Naive thymus-derived CD4-positive, alpha-beta T cell (primary cell): ENCODE results near the gene STX1A. TPM values are rescaled to one million over a fixed set of nuclear protein-coding genes. Genes with fewer than 3 reads are reported as not detected.

Source experiments
- ATAC-seq: fragments of 150-1000 bp; cut with Tn5 transposase; 2 replicates; pipeline ENCODE4 v1.10.0; 2021; ENCODE audit warnings: mild to moderate bottlenecking, moderate library complexity
- CTCF ChIA-PET: fragments of 350-600 bp; sonication (Branson Sonifier 250); formaldehyde crosslinking; loops from one replicate; lab custom pipeline; 2021; ENCODE audit warnings: antibody characterized with exemption; lab: Charles Lee
- POLR2A ChIA-PET: fragments of 350-600 bp; sonication (Branson Sonifier 250); formaldehyde crosslinking; loops from one replicate; lab custom pipeline; 2021; ENCODE audit warnings: antibody characterized with exemption, inconsistent platforms; lab: Charles Lee
- DNase-seq, 9 donors: peaks; one replicate each; pipeline versions ENCODE4 v3.0.0 to v3.0.0-alpha.2; 2020 to 2022; ENCODE audit warnings: mixed read lengths in 1 of 9
- H3K27ac ChIP-seq: one replicate; pipeline ENCODE4 v1.7.0; 2013; ENCODE audit warnings: mild to moderate bottlenecking, low read depth, low read length, moderate library complexity
- H3K27me3 ChIP-seq, 2 donors: one replicate each; pipeline ENCODE4 v1.7.0; 2013; ENCODE audit warnings: low read length in 2 of 2, mild to moderate bottlenecking in 2 of 2, moderate library complexity in 2 of 2; ENCODE audit not compliant: control insufficient read depth in 2 of 2, insufficient read depth in 2 of 2
- H3K36me3 ChIP-seq, 3 experiments: 1 replicate in 2 of 3; 2 replicates in 1 of 3; pipeline ENCODE4 v1.7.0; 2013; ENCODE audit warnings: low read length in 3 of 3, mild to moderate bottlenecking in 3 of 3, moderate library complexity in 1 of 3; ENCODE audit not compliant: insufficient read depth in 3 of 3, control insufficient read depth in 2 of 3
- H3K4me1 ChIP-seq, 2 donors: one replicate each; pipeline ENCODE4 v1.7.0; 2013; ENCODE audit warnings: low read length in 2 of 2, mild to moderate bottlenecking in 2 of 2, moderate library complexity in 1 of 2; ENCODE audit not compliant: control insufficient read depth in 2 of 2, insufficient read depth in 2 of 2
- H3K4me3 ChIP-seq: 2 replicates; pipeline ENCODE4 v1.7.0; 2013; ENCODE audit warnings: mild to moderate bottlenecking, low read length
- H3K9me3 ChIP-seq, 3 experiments: 1 replicate in 2 of 3; 2 replicates in 1 of 3; pipeline ENCODE4 v1.7.0; 2013; ENCODE audit warnings: low read length in 3 of 3; ENCODE audit not compliant: control insufficient read depth in 2 of 3
- H3K27ac Mint-ChIP-seq, 9 donors: one replicate each; pipeline ENCODE4 v1.8.0; 2020 to 2022; ENCODE audit warnings: mixed read lengths in 9 of 9, mild to moderate bottlenecking in 8 of 9, moderate library complexity in 5 of 9, inconsistent platforms in 2 of 9
- H3K27me3 Mint-ChIP-seq, 5 donors: one replicate each; pipeline ENCODE4 v1.8.0; 2021 to 2022; ENCODE audit warnings: mixed read lengths in 5 of 5, mild to moderate bottlenecking in 1 of 5
- H3K36me3 Mint-ChIP-seq, 5 donors: one replicate each; pipeline ENCODE4 v1.8.0; 2020 to 2022; ENCODE audit warnings: mixed read lengths in 5 of 5, mild to moderate bottlenecking in 3 of 5, inconsistent platforms in 1 of 5
- H3K4me1 Mint-ChIP-seq, 7 donors: one replicate each; pipeline ENCODE4 v1.8.0; 2020 to 2022; ENCODE audit warnings: mixed read lengths in 7 of 7, mild to moderate bottlenecking in 3 of 7, inconsistent platforms in 1 of 7
- H3K4me3 Mint-ChIP-seq, 10 donors: one replicate each; pipeline ENCODE4 v1.8.0; 2020 to 2022; ENCODE audit warnings: mild to moderate bottlenecking in 10 of 10, mixed read lengths in 10 of 10, moderate library complexity in 6 of 10, inconsistent platforms in 2 of 10
- H3K9me3 Mint-ChIP-seq, 11 donors: one replicate each; pipeline ENCODE4 v1.8.0; 2020 to 2022; ENCODE audit warnings: mixed read lengths in 11 of 11, mild to moderate bottlenecking in 4 of 11, inconsistent platforms in 1 of 11, moderate library complexity in 1 of 11
- intact Hi-C, 2 donors: fragments of 100-400 bp; cut with micrococcal nuclease; formaldehyde crosslinking; loops; one replicate each; pipeline ENCODE4 v1.15.1; 2023
- polyA plus RNA-seq, 2 donors: library from polyadenylated mRNA; unstranded; fragments of 300-500 nt; fragmentation: Illumina TruSeq; gene quantifications; one replicate each; pipeline ENCODE4 v1.2.3, GENCODE V29; 2021
- total RNA-seq, 6 experiments: library from RNA in 5 of 6; stranded (reverse) in 5 of 6; gene quantifications; 1 replicate in 5 of 6; 2 replicates in 1 of 6; pipeline ENCODE4 v1.2.3 and lab custom pipeline; 2021 to 2026

STX1A gene
- total and polyA plus RNA-seq, 7 experiments from 2014 or later: 1.2 to 13.4 (median 9.8) TPM

GRCh38 chr7:73703757-73704639 is 15.5 kb downstream of the STX1A start:
- H3K9me3 Mint-ChIP-seq: no peaks in the 10 kb centered on the region
- DNase-seq: peak in 6 of 9 donors; percentile 29 to 54 (median 42)
- POLR2A ChIA-PET: interaction anchor here (1.1 kb wide), 1 partner anchor 35 kb away, joined by 4 read pairs; the partner anchor contains the start of gene ABHD11

GRCh38 chr7:73703225-73703624 is 16.2 kb downstream of the STX1A start:
- H3K9me3 ChIP-seq: no peaks in the 10 kb centered on the region
- H3K27me3 ChIP-seq: no peaks in the 10 kb centered on the region
- H3K4me1 Mint-ChIP-seq: peaks cover 2 to 14% (median 8%) of the 10 kb centered on the region in 7 donors
- peaks cover 0 to 1% (median 0%) of the 10 kb centered on the region in 11 donors for H3K9me3 Mint-ChIP-seq
- no peak overlapping the region for H3K27ac ChIP-seq
- peaks cover 0 to 14% (median 0%) of the 10 kb centered on the region in 5 donors for H3K36me3 Mint-ChIP-seq
- H3K27me3 Mint-ChIP-seq: no peaks in the 10 kb centered on the region
- no peak overlapping the region for H3K4me3 ChIP-seq
- POLR2A ChIA-PET: interaction anchor here (1.1 kb wide), 1 partner anchor 36 kb away, joined by 4 read pairs; the partner anchor contains the start of gene ABHD11
- H3K36me3 ChIP-seq: peaks cover 0 to 16% (median 4%) of the 10 kb centered on the region in 3 experiments
- DNase-seq (no peak), ATAC-seq (no peak)
- H3K27ac Mint-ChIP-seq: no peak overlapping the region
- CTCF ChIA-PET: interaction anchor here (0.6 kb wide), 1 partner anchor 19 kb away, joined by 5 read pairs; no protein-coding TSS in a partner anchor
- H3K4me1 ChIP-seq: no peaks in the 10 kb centered on the region
- intact Hi-C loops: no loop called here
- H3K4me3 Mint-ChIP-seq: peak overlapping the region in 5 of 10 donors; percentile 38 to 53 (median 47)

More at GRCh38 chr7:73703757-73704639, 15.5 kb downstream of the STX1A start:
- CTCF ChIA-PET: interaction anchor here (1.1 kb wide), 1 partner anchor 13 kb away, joined by 3 read pairs; no protein-coding TSS in a partner anchor
- Mint-ChIP-seq H3K27ac (no peak overlapping the region), H3K4me3 (peak overlapping the region in 7 of 10 donors; percentile 16 to 53 (median 49)), H3K4me1 (peaks cover 4 to 14% (median 8%) of the 10 kb centered on the region in 7 donors), H3K36me3 (peaks cover 0 to 6% (median 0%) of the 10 kb centered on the region in 5 donors), H3K27me3 (no peaks in the 10 kb centered on the region)
- Histone ChIP-seq H3K27me3 (no peaks in the 10 kb centered on the region), H3K9me3 (no peaks in the 10 kb centered on the region), H3K4me1 (no peaks in the 10 kb centered on the region), H3K36me3 (peaks cover 0 to 8% (median 0%) of the 10 kb centered on the region in 3 experiments), H3K27ac (no peak overlapping the region), H3K4me3 (no peak overlapping the region)
- intact Hi-C loops: loop anchor here (1.0 kb wide), 3 partner anchors 14 to 21 kb away; partner anchors contain the start of genes BUD23 (in 1 of the 2), DNAJC30 (in 1 of the 2) and STX1A (in 1 of the 2)
- peak; percentile 63 for ATAC-seq

GRCh38 chr7:73702665-73703064 is 16.8 kb downstream of the STX1A start:
- Histone ChIP-seq H3K9me3 (no peaks in the 10 kb centered on the region), H3K27me3 (no peaks in the 10 kb centered on the region), H3K27ac (no peak overlapping the region), H3K4me1 (no peaks in the 10 kb centered on the region), H3K4me3 (no peak overlapping the region), H3K36me3 (peaks cover 0 to 21% (median 4%) of the 10 kb centered on the region in 3 experiments)
- POLR2A ChIA-PET: no interaction called here
- peaks cover 0 to 14% (median 0%) of the 10 kb centered on the region in 5 donors for H3K36me3 Mint-ChIP-seq
- DNase-seq (no peak), ATAC-seq (no peak)
- CTCF ChIA-PET: interaction anchor here (0.6 kb wide), 1 partner anchor 18 kb away, joined by 5 read pairs; no protein-coding TSS in a partner anchor
- peaks cover 0 to 1% (median 0%) of the 10 kb centered on the region in 11 donors for H3K9me3 Mint-ChIP-seq
- H3K27ac Mint-ChIP-seq: peak overlapping the region in 1 of 9 donors; percentile 54
- intact Hi-C loops: no loop called here
- peaks cover 2 to 14% (median 8%) of the 10 kb centered on the region in 7 donors for H3K4me1 Mint-ChIP-seq
- H3K27me3 Mint-ChIP-seq: no peaks in the 10 kb centered on the region
- peak overlapping the region in 1 of 10 donors; percentile 47 for H3K4me3 Mint-ChIP-seq

- peaks cover 0 to 25% (median 8%) of the 10 kb centered on the region in 3 experiments for H3K36me3 ChIP-seq
- Mint-ChIP-seq H3K4me3 (peak overlapping the region in 2 of 10 donors; percentile 2 to 47), H3K9me3 (peaks cover 0 to 1% (median 0%) of the 10 kb centered on the region in 11 donors), H3K4me1 (peaks cover 2 to 12% (median 8%) of the 10 kb centered on the region in 7 donors), H3K27ac (peak overlapping the region in 1 of 9 donors; percentile 54), H3K27me3 (no peaks in the 10 kb centered on the region), H3K36me3 (peaks cover 0 to 17% (median 3%) of the 10 kb centered on the region in 5 donors)
- POLR2A ChIA-PET: no interaction called here
- H3K9me3 ChIP-seq: no peaks in the 10 kb centered on the region
- H3K27ac ChIP-seq: no peak overlapping the region
- DNase-seq (no peak), ATAC-seq (no peak)
- H3K4me1 ChIP-seq: no peaks in the 10 kb centered on the region
- no peak overlapping the region for H3K4me3 ChIP-seq
- no peaks in the 10 kb centered on the region for H3K27me3 ChIP-seq
- intact Hi-C loops: no loop called here
- CTCF ChIA-PET: no interaction called here
These were observed 17.2 kb downstream of the STX1A start for GRCh38 chr7:73702226-73702625.

- H3K4me1 Mint-ChIP-seq: peaks cover 0 to 7% (median 2%) of the 10 kb centered on the region in 7 donors
- intact Hi-C loops: no loop called here
- peaks cover 0 to 1% (median 0%) of the 10 kb centered on the region in 11 donors for H3K9me3 Mint-ChIP-seq
- Histone ChIP-seq H3K27me3 (no peaks in the 10 kb centered on the region), H3K27ac (no peak overlapping the region), H3K4me3 (no peak overlapping the region), H3K9me3 (no peaks in the 10 kb centered on the region), H3K4me1 (no peaks in the 10 kb centered on the region), H3K36me3 (peaks cover 0 to 33% (median 11%) of the 10 kb centered on the region in 3 experiments)
- no peaks in the 10 kb centered on the region for H3K27me3 Mint-ChIP-seq
- H3K27ac Mint-ChIP-seq: peak overlapping the region in 1 of 9 donors; percentile 52
- DNase-seq (no peak), ATAC-seq (peak; percentile 57)
- ChIA-PET POLR2A (no interaction called here), CTCF (no interaction called here)
- H3K36me3 Mint-ChIP-seq: peaks cover 0 to 25% (median 10%) of the 10 kb centered on the region in 5 donors
- peak overlapping the region in 1 of 10 donors; percentile 2 for H3K4me3 Mint-ChIP-seq
These were observed 18.0 kb downstream of the STX1A start for GRCh38 chr7:73701357-73701995.

GRCh38 chr7:73700581-73701134 is 18.8 kb downstream of the STX1A start:
- peak; percentile 6 for ATAC-seq

More at GRCh38 chr7:73700581-73701134, 18.8 kb downstream of the STX1A start:
- Mint-ChIP-seq H3K9me3 (peaks cover 0 to 1% (median 0%) of the 10 kb centered on the region in 11 donors), H3K4me3 (no peak overlapping the region), H3K4me1 (peaks cover 0 to 7% (median 0%) of the 10 kb centered on the region in 7 donors), H3K27ac (no peak overlapping the region), H3K36me3 (peaks cover 3 to 32% (median 11%) of the 10 kb centered on the region in 5 donors), H3K27me3 (no peaks in the 10 kb centered on the region)
- Histone ChIP-seq H3K27me3 (no peaks in the 10 kb centered on the region), H3K27ac (no peak overlapping the region), H3K4me3 (no peak overlapping the region), H3K4me1 (no peaks in the 10 kb centered on the region), H3K9me3 (no peaks in the 10 kb centered on the region), H3K36me3 (peaks cover 6 to 41% (median 19%) of the 10 kb centered on the region in 3 experiments)
- CTCF ChIA-PET: no interaction called here
- intact Hi-C loops: no loop called here
- POLR2A ChIA-PET: no interaction called here
- DNase-seq: no peak
